ENCODE measurements around the gene KMT5B. TPM values are rescaled to one million over a fixed set of nuclear protein-coding genes. Genes with fewer than 3 reads are reported as not detected.

Gene KMT5B
- total and polyA plus RNA-seq, 2 of the 13 experiments (the other 11 are each of a cell fraction or from before 2014, with no cell fraction given), result 17.6 to 23.7 TPM

GRCh38 chr11:68128682-68129327 lies 84.3 kb downstream of the KMT5B start (continued):
- no peak for TF ChIP-seq NFAT5 (CRISPR knock-in tag; IDR thresholded peaks at IDR 0.05)
- no peak for TF ChIP-seq ZNF557 (CRISPR knock-in tag; IDR thresholded peaks at IDR 0.05)
- TF ChIP-seq ZNF652 (CRISPR knock-in tag; IDR thresholded peaks at IDR 0.05; ENCODE audit: borderline replicate concordance, low read depth), result no peak
- peak; percentile 34; the same call in 1 of the 2 replicates for TF ChIP-seq TARDBP (CRISPR knock-in tag; IDR thresholded peaks at IDR 0.05)
- no peak for TF ChIP-seq SIN3B (IDR thresholded peaks at IDR 0.05; ENCODE audit: low read length)
- TF ChIP-seq ZSCAN25 (CRISPR knock-in tag; IDR thresholded peaks at IDR 0.05), result no peak
- TF ChIP-seq ZBTB3 (CRISPR knock-in tag; IDR thresholded peaks at IDR 0.05; ENCODE audit: borderline replicate concordance, low read depth), result no peak
- TF ChIP-seq CCAR2 (optimal IDR thresholded peaks at IDR 0.05; ENCODE audit: low read depth, low read length), result no peak
- TF ChIP-seq, protein P1, sequence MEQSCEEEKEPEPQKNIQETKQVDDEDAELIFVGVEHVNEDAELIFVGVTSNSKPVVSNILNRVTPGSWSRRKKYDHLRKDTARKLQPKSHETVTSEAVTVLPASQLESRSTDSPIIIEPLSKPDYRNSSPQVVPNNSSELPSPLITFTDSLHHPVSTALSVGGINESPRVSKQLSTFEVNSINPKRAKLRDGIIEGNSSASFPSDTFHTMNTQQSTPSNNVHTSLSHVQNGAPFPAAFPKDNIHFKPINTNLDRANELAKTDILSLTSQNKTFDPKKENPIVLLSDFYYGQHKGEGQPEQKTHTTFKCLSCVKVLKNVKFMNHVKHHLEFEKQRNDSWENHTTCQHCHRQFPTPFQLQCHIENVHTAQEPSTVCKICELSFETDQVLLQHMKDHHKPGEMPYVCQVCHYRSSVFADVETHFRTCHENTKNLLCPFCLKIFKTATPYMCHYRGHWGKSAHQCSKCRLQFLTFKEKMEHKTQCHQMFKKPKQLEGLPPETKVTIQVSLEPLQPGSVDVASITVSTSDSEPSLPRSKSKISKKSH (CRISPR knock-in tag; IDR thresholded peaks at IDR 0.05; ENCODE audit: borderline replicate concordance), result no peak
- no peak for TF ChIP-seq ZNF775 (CRISPR knock-in tag; IDR thresholded peaks at IDR 0.05; ENCODE audit: borderline replicate concordance)
- TF ChIP-seq PATZ1 (CRISPR knock-in tag; IDR thresholded peaks at IDR 0.05), result peak; percentile 4; the same call in 1 of the 2 replicates
- TF ChIP-seq ARNTL (CRISPR knock-in tag; IDR thresholded peaks at IDR 0.05), result no peak
- TF ChIP-seq ZNF766 (CRISPR knock-in tag; IDR thresholded peaks at IDR 0.05; ENCODE audit: borderline replicate concordance), result no peak
- no peak for TF ChIP-seq ZNF17 (CRISPR knock-in tag; IDR thresholded peaks at IDR 0.05)
- no peak for TF ChIP-seq ZKSCAN1 (IDR thresholded peaks at IDR 0.05; ENCODE audit: low read length)
- TF ChIP-seq RXRA (CRISPR knock-in tag; IDR thresholded peaks at IDR 0.05), result no peak; the same call in none of the 2 replicates
- no peak for TF ChIP-seq ZNF724P (CRISPR knock-in tag; IDR thresholded peaks at IDR 0.05; ENCODE audit: borderline replicate concordance)
- TF ChIP-seq CBX1 (IDR thresholded peaks at IDR 0.05; ENCODE audit: low read depth), result no peak

All from HepG2 (cell line).